Measurements from ENCODE around the gene RBM5. TPM values are rescaled to one million over a fixed set of nuclear protein-coding genes. Genes with fewer than 3 reads are reported as not detected.

RBM5 gene
- polyA plus RNA-seq, 3 donors = 9.7 to 332 (median 18.5) TPM

DNA sequence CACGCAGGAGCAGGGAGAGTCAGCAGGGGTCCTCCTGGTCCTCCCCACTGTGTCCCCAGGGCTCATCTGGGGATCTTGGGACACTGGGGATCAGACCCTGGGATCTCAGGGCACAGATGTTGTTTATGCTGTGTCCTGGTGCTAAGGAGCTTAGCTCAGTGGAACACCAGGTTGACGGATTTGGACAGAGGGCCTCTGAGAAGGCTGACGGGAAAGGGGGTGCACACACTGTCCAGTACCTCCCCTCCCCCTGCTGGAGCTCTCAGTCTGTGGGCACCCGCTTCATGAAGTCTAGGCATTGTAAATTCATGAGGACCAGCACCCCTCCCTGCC lies 44.5 kb downstream of the RBM5 start:
- H3K4me3 Mint-ChIP-seq = no peak overlapping the region
- peaks cover 7 to 21% (median 12%) of the 10 kb centered on the region in 3 donors for H3K27me3 Mint-ChIP-seq (ENCODE audit: low read depth in 3 of 3)
- peaks cover 3% of the 10 kb centered on the region for H3K4me1 Mint-ChIP-seq
- no peak overlapping the region for H3K27ac ChIP-seq (ENCODE audit: low read depth in 1 of 2, low read length in 2 of 2)
- no peaks in the 10 kb centered on the region for H3K27me3 ChIP-seq (ENCODE audit: control insufficient read depth in 2 of 2, insufficient read depth in 2 of 2, low read length in 2 of 2)
- H3K36me3 ChIP-seq (replicated peaks in 1 of 2; ENCODE audit: control insufficient read depth in 1 of 2, insufficient read depth in 2 of 2, low read length in 2 of 2) = no peaks in the 10 kb centered on the region
- no peaks in the 10 kb centered on the region for H4K20me1 ChIP-seq (ENCODE audit: insufficient read depth, low read length)
- WGBS (ENCODE audit: insufficient coverage) = 83% methylated on average over 1 of the region's 4 CpGs
- no peak overlapping the region for H3K27ac Mint-ChIP-seq
- H3K79me2 ChIP-seq (ENCODE audit: insufficient read depth, low read length) = no peaks in the 10 kb centered on the region
- TF ChIP-seq, protein P1, sequence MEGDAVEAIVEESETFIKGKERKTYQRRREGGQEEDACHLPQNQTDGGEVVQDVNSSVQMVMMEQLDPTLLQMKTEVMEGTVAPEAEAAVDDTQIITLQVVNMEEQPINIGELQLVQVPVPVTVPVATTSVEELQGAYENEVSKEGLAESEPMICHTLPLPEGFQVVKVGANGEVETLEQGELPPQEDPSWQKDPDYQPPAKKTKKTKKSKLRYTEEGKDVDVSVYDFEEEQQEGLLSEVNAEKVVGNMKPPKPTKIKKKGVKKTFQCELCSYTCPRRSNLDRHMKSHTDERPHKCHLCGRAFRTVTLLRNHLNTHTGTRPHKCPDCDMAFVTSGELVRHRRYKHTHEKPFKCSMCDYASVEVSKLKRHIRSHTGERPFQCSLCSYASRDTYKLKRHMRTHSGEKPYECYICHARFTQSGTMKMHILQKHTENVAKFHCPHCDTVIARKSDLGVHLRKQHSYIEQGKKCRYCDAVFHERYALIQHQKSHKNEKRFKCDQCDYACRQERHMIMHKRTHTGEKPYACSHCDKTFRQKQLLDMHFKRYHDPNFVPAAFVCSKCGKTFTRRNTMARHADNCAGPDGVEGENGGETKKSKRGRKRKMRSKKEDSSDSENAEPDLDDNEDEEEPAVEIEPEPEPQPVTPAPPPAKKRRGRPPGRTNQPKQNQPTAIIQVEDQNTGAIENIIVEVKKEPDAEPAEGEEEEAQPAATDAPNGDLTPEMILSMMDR (IDR thresholded peaks at IDR 0.05) = no peak
- no peaks in the 10 kb centered on the region for H3K9me3 Mint-ChIP-seq
- no peak for DNase-seq
- no peak overlapping the region for H2AFZ ChIP-seq (ENCODE audit: insufficient read depth, low read depth, low read length, poor library complexity, severe bottlenecking)
- intact Hi-C loops (cut with micrococcal nuclease) = no loop called here
- H3K4me2 ChIP-seq (replicated peaks; ENCODE audit: extremely low read depth, low read length, poor library complexity, severe bottlenecking) = no peak overlapping the region
- H3K4me3 ChIP-seq (replicated peaks in 1 of 3; ENCODE audit: low read depth in 2 of 3, low read length in 3 of 3) = no peak overlapping the region
- no peaks in the 10 kb centered on the region for H3K9me3 ChIP-seq (replicated peaks in 1 of 2; ENCODE audit: control insufficient read depth in 1 of 2, insufficient read depth in 1 of 2, low read length in 2 of 2)
- H3K4me1 ChIP-seq (ENCODE audit: control insufficient read depth in 1 of 2, insufficient read depth in 2 of 2, low read length in 2 of 2) = peaks cover 3 to 4% of the 10 kb centered on the region in 2 donors
- H3K36me3 Mint-ChIP-seq = no peaks in the 10 kb centered on the region
- H3K9ac ChIP-seq (ENCODE audit: insufficient read depth, low read length, poor library complexity, severe bottlenecking) = no peak overlapping the region

DNA sequence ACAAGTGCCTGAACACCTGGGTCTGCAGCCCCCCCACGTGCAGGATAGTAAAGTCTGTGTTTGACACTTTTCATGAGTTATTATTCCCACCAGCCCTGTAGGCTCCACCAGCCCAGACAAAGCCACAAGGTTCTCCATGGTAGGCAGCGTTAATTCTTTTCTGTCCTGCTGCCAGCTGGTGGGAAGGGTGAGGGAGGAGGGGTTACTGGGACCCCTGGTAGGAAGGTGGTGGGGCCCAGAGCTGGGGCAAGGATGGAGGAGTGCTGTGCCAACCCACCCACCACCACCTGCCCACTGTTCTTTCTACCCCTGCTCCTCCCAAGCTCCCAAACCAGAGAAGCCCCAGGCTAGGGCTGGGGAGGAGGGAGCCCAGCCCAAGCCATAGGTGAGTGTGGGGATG lies 45.6 kb downstream of the RBM5 start:
- H3K4me3 ChIP-seq (replicated peaks in 1 of 3; ENCODE audit: low read depth in 2 of 3, low read length in 3 of 3) = no peak overlapping the region
- no peaks in the 10 kb centered on the region for H3K79me2 ChIP-seq (ENCODE audit: insufficient read depth, low read length)
- TF ChIP-seq, protein P1 (IDR thresholded peaks at IDR 0.05) = no peak
- peak overlapping the region in 1 of 7 donors; percentile 33 for H3K27ac Mint-ChIP-seq
- intact Hi-C loops (cut with micrococcal nuclease) = no loop called here
- no CpG with 5 or more reads among the region's 2 CpGs for WGBS (ENCODE audit: insufficient coverage)
- no peaks in the 10 kb centered on the region for H3K36me3 Mint-ChIP-seq
- no peaks in the 10 kb centered on the region for H3K36me3 ChIP-seq (replicated peaks in 1 of 2; ENCODE audit: control insufficient read depth in 1 of 2, insufficient read depth in 2 of 2, low read length in 2 of 2)
- H3K4me3 Mint-ChIP-seq = no peak overlapping the region
- H3K9me3 ChIP-seq (replicated peaks in 1 of 2; ENCODE audit: control insufficient read depth in 1 of 2, insufficient read depth in 1 of 2, low read length in 2 of 2) = no peaks in the 10 kb centered on the region
- H3K9ac ChIP-seq (ENCODE audit: insufficient read depth, low read length, poor library complexity, severe bottlenecking) = no peak overlapping the region
- no peak for DNase-seq
- no peaks in the 10 kb centered on the region for H4K20me1 ChIP-seq (ENCODE audit: insufficient read depth, low read length)
- peaks cover 9 to 25% (median 14%) of the 10 kb centered on the region in 3 donors for H3K27me3 Mint-ChIP-seq (ENCODE audit: low read depth in 3 of 3)
- H3K9me3 Mint-ChIP-seq = peaks cover 0 to 2% (median 0%) of the 10 kb centered on the region in 7 donors
- no peak overlapping the region for H2AFZ ChIP-seq (ENCODE audit: insufficient read depth, low read depth, low read length, poor library complexity, severe bottlenecking)
- no peak overlapping the region for H3K27ac ChIP-seq (ENCODE audit: low read depth in 1 of 2, low read length in 2 of 2)
- no peaks in the 10 kb centered on the region for H3K27me3 ChIP-seq (ENCODE audit: control insufficient read depth in 2 of 2, insufficient read depth in 2 of 2, low read length in 2 of 2)
- H3K4me1 Mint-ChIP-seq = peaks cover 12% of the 10 kb centered on the region
- peaks cover 12 to 14% of the 10 kb centered on the region in 2 donors for H3K4me1 ChIP-seq (ENCODE audit: control insufficient read depth in 1 of 2, insufficient read depth in 2 of 2, low read length in 2 of 2)
- H3K4me2 ChIP-seq (replicated peaks; ENCODE audit: extremely low read depth, low read length, poor library complexity, severe bottlenecking) = no peak overlapping the region
